ENCODE measurements around the gene CLDN25. TPM values are rescaled to one million over a fixed set of nuclear protein-coding genes. Genes with fewer than 3 reads are reported as not detected.

The CLDN25 gene
- total RNA-seq, 2 experiments from 2014 or later, result not detected

DNA sequence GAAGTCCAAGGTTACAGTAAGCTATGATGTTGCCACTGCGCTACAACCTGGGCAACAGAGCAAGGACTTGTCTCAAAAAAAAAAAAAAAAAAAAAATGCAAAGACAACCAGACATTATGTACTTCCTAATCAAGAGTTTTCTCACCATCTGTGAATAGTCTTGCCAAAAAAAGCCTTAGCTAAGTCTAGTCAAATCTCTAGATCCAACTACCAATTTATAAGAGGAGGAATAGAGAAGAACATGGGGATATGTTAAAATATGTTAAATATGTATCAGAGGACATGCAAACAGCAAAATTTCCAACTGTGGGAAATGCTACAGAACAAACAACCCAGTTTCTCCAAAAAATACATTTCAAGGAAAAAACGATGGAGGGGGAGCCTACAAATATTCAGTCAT, 50.2 kb downstream of the CLDN25 start:
- TF ChIP-seq EZH2phosphoT487 (IDR thresholded peaks at IDR 0.05; ENCODE audit: borderline replicate concordance, low read depth, low read length), result no peak
- TF ChIP-seq, protein P1, sequence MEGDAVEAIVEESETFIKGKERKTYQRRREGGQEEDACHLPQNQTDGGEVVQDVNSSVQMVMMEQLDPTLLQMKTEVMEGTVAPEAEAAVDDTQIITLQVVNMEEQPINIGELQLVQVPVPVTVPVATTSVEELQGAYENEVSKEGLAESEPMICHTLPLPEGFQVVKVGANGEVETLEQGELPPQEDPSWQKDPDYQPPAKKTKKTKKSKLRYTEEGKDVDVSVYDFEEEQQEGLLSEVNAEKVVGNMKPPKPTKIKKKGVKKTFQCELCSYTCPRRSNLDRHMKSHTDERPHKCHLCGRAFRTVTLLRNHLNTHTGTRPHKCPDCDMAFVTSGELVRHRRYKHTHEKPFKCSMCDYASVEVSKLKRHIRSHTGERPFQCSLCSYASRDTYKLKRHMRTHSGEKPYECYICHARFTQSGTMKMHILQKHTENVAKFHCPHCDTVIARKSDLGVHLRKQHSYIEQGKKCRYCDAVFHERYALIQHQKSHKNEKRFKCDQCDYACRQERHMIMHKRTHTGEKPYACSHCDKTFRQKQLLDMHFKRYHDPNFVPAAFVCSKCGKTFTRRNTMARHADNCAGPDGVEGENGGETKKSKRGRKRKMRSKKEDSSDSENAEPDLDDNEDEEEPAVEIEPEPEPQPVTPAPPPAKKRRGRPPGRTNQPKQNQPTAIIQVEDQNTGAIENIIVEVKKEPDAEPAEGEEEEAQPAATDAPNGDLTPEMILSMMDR (conservative IDR thresholded peaks at IDR 0.05; ENCODE audit: low read length), result no peak
- intact Hi-C loops (cut with micrococcal nuclease; ENCODE audit: unreplicated experiment), result no loop called here
- BruUV-seq (replicated peaks), result no TSS peak

More for the DNA sequence above, 50.2 kb downstream of the CLDN25 start:
- DNase-seq (ENCODE audit: low spot score), result no peak
- Histone ChIP-seq H3K4me1 (ENCODE audit: insufficient read depth, low read length, poor library complexity, severe bottlenecking) (no peaks in the 10 kb centered on the region), H3K27ac (ENCODE audit: low read depth, low read length, poor library complexity, severe bottlenecking) (no peak overlapping the region), H2AFZ (ENCODE audit: low read length) (no peak overlapping the region), H4K20me1 (ENCODE audit: insufficient read depth, low read length) (no peaks in the 10 kb centered on the region), H3K4me2 (ENCODE audit: low read length) (no peak overlapping the region), H3K9me2 (ENCODE audit: insufficient read depth, low read length) (no peaks in the 10 kb centered on the region), H3K36me3 (ENCODE audit: insufficient read depth, low read length) (peaks cover 78% of the 10 kb centered on the region), H3K9me3 (ENCODE audit: low read length) (no peaks in the 10 kb centered on the region), H3K4me3 (ENCODE audit: low read depth, low read length, poor library complexity, severe bottlenecking) (no peak overlapping the region), H3K79me2 (ENCODE audit: insufficient read depth, low read depth, low read length) (no peaks in the 10 kb centered on the region)
- ChIA-PET POLR2A (interaction anchor here (0.5 to 0.7 kb wide), 4 partner anchors 158 to 622 kb away, joined by 3 to 6 read pairs (median 4); no protein-coding TSS in a partner anchor), CTCF (ENCODE audit: unreplicated experiment) (no interaction called here)

Small RNAs within 50 kb of the gene (small RNA-seq; reads per million reads assigned to genes)
- gene LRRC37A13P, result not detected
- gene RPS29P19, result not detected

Other genes starting within 250 kb of the CLDN25 start
- 0.50 and 1.8 TPM in 2 replicates for gene TMPRSS5, start 73.5 kb upstream of the CLDN25 start, total RNA-seq (2014; rRNA removed; shearing (Covaris generic))
- 0.33 and 0.65 TPM in 2 replicates for gene TMPRSS5, start 73.5 kb upstream of the CLDN25 start, total RNA-seq (2022)
- gene ZW10, start 6.1 kb upstream of the CLDN25 start, total RNA-seq (2014; rRNA removed; shearing (Covaris generic)), result 15.9 and 18.9 TPM in 2 replicates
- gene ZW10, start 6.1 kb upstream of the CLDN25 start, total RNA-seq (2022), result 19.2 and 19.9 TPM in 2 replicates
- gene USP28, start 95.8 kb downstream of the CLDN25 start, total RNA-seq (2014; rRNA removed; shearing (Covaris generic)), result 26.8 and 36.8 TPM in 2 replicates
- gene USP28, start 95.8 kb downstream of the CLDN25 start, total RNA-seq (2022), result 32.6 and 37.1 TPM in 2 replicates
- not detected in 2 replicates for gene HTR3B, start 125.0 kb downstream of the CLDN25 start, total RNA-seq (2014; rRNA removed; shearing (Covaris generic))
- not detected in 2 replicates for gene HTR3B, start 125.0 kb downstream of the CLDN25 start, total RNA-seq (2022)
- gene HTR3A, start 195.3 kb downstream of the CLDN25 start, total RNA-seq (2014; rRNA removed; shearing (Covaris generic)), result not detected in 2 replicates
- gene HTR3A, start 195.3 kb downstream of the CLDN25 start, total RNA-seq (2022), result not detected in 2 replicates